PC-9 (cell line): ENCODE measurements around the gene ING5.

Source experiments
- CTCF ChIP-seq: fragments of 200-600 bp; sonication (generic); conservative IDR thresholded peaks from 2 replicates; pipeline ENCODE4 v1.6.1; 2017; ENCODE audit warnings: mixed run types, antibody characterized with exemption, mild to moderate bottlenecking, moderate library complexity
- EZH2 ChIP-seq: fragments of 200-600 bp; sonication (generic); IDR thresholded peaks from 2 replicates; pipeline ENCODE4 v1.8.0; 2017; ENCODE audit warnings: antibody characterized with exemption, low read depth

GRCh38 chr2:241706537-241706936, 4.7 kb downstream of the ING5 start:
- TF ChIP-seq EZH2 (no peak), CTCF (no peak)
